Ovary (tissue), 9 donors: ENCODE measurements around the gene GBX2. TPM values are rescaled to one million over a fixed set of nuclear protein-coding genes. Genes with fewer than 3 reads are reported as not detected.

Experiments used
- DNase-seq, 5 donors: peaks; one replicate each; pipeline ENCODE4 v3.0.0-alpha.2; 2019 to 2020
- H3K27ac ChIP-seq, 2 donors: fragments of 200-600 bp; one replicate each; pipeline versions ENCODE4 v1.5.1 to v1.8.0; 2019 to 2022
- H3K27me3 ChIP-seq: fragments of 200-600 bp; one replicate; pipeline ENCODE4 v1.8.0; 2022
- H3K36me3 ChIP-seq: fragments of 200-600 bp; sonication (generic); one replicate; pipeline ENCODE4 v1.5.1; 2019
- H3K4me1 ChIP-seq: one replicate; pipeline ENCODE4 v1.8.1; 2013; ENCODE audit warnings: mild to moderate bottlenecking, moderate library complexity; ENCODE audit not compliant: insufficient read depth
- H3K4me3 ChIP-seq: fragments of 200-600 bp; sonication (generic); one replicate; pipeline ENCODE4 v1.5.1; 2017
- H3K9me3 ChIP-seq, 2 donors: fragments of 200-600 bp in 1 of 2; sonication (generic) in 1 of 2; one replicate each; pipeline versions ENCODE4 v1.5.1 to v1.8.1; 2013 to 2019; ENCODE audit warnings: mild to moderate bottlenecking in 1 of 2, moderate library complexity in 1 of 2
- EP300 ChIP-seq: sonication (generic); formaldehyde crosslinking; IDR thresholded peaks from one replicate; pipeline ENCODE4 v1.6.1; 2017; ENCODE audit warnings: antibody characterized with exemption
- POLR2A ChIP-seq: fragments of 450-650 bp; IDR thresholded peaks from one replicate; pipeline ENCODE4 v1.6.1; 2017; ENCODE audit warnings: antibody characterized with exemption, mild to moderate bottlenecking, moderate library complexity
- WGBS, 3 donors: extraction: QIAGEN DNeasy Blood & Tissue Kit in 1 of 3; methylation state at CpG; one replicate each; pipeline versions ENCODE4 v1.1.5 to v1.1.7; 2013 to 2017; 5-methylcytosine and 5-hydroxymethylcytosine counted together
- intact Hi-C, 4 donors: fragments of 100-400 bp; cut with DNase I; formaldehyde crosslinking; loops; one replicate each; pipeline versions ENCODE4 v1.11.0 to v1.15.1; 2022 to 2023
- polyA plus RNA-seq, 2 donors: library from polyadenylated mRNA; stranded (reverse); fragments of 200-250 nt in 1 of 2; fragments of 350-450 nt in 1 of 2; fragmentation: Illumina TruSeq in 1 of 2; extraction: RNeasy Lipid Tissue Mini Kit (QIAGEN cat#74804) in 1 of 2; gene quantifications; one replicate each; pipeline ENCODE4 v1.2.3, GENCODE V29; 2013 to 2014
- total RNA-seq, 7 donors: library from RNA; depleted of rRNA in 2 of 7; stranded (reverse); fragments of >200 nt in 2 of 7; fragmentation: NEBNext Ultra II Directional in 3 of 7; extraction: Animal tissue kit (Norgen Biotek cat#: 25700) in 3 of 7; gene quantifications; one replicate each; pipeline versions ENCODE4 v1.1.0 to v1.2.4, GENCODE V29; 2016 to 2023
- TF ChIP-seq, protein P1 (sequence below), 3 donors: fragments of 450-650 bp in 2 of 3; fragments of 200-600 bp in 1 of 3; IDR thresholded peaks; one replicate each; pipeline versions ENCODE4 v1.5.1 to v1.8.0; 2016 to 2022; ENCODE audit warnings: antibody characterized with exemption in 3 of 3, mild to moderate bottlenecking in 1 of 3
- donor health status: DM: no; HTN: no; CAD: no; lungs with moderate emphysema.
- donor health status: DM: no; HTN: no; CAD: no.
- donor health status: Bipolar disorder and iron deficiency.
- donor health status: DM: yes; HTN: yes; CAD: no.
- donor health status: DM: no; HTN: no; CAD: no.
- donor health status: DM: yes; HTN: yes; CAD: no.

The GBX2 gene
- total and polyA plus RNA-seq, 9 donors: not detected

DNA sequence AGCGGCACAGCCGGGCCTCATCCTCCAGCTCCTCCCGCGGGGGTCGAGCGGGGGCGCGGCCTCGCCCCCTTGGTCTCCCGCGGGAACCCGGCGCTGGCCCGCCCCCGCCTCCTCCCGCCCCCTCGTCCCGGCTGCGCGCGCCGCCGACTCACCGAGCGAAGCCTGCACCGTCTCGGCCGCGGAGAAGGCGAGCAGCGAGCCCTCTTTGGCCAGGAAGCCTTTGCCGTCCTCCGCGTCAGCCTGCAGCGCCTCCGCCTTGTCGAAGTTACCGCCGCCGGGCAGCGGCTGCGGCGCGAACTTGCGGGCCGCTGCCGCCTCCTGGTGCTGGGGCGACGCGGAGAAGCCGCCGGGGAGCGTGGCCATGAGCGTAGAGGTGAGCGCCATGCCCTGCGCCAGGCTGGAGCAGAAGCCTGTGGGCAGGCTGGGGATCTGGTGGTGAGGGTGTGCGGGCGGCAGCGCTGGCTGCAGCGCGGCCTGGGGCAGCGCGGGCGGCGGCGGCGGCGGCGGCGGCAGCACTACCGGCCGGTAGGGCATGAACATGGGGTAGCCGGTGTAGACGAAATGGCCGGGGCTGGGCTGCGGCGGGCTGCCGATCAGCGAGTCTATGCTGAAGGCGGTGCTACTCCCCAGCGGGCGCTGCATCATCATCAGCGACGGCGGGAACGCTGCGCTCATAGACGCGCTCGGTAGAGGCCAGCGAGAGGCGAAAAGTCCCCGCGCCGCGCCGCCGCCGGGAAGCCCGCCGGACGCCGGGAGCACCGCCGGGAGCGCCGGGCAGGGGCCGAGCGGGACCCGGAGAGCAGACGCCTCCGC lies 683 bp downstream of the GBX2 start:
- intact Hi-C loops: no loop called here
- peak in 1 of 5 donors; percentile 38 for DNase-seq
- 0 to 1% (median 1%) methylated on average over 65 to 111 of the region's 112 CpGs for WGBS, 3 donors
- peaks cover 5% of the 10 kb centered on the region for H3K27me3 ChIP-seq
- peaks cover 11% of the 10 kb centered on the region for H3K4me1 ChIP-seq
- no peaks in the 10 kb centered on the region for H3K9me3 ChIP-seq
- peak overlapping the region; percentile 18 for H3K4me3 ChIP-seq
- H3K36me3 ChIP-seq: no peaks in the 10 kb centered on the region
- no peak overlapping the region for H3K27ac ChIP-seq
- TF ChIP-seq POLR2A (no peak), EP300 (no peak)
- TF ChIP-seq, protein P1, sequence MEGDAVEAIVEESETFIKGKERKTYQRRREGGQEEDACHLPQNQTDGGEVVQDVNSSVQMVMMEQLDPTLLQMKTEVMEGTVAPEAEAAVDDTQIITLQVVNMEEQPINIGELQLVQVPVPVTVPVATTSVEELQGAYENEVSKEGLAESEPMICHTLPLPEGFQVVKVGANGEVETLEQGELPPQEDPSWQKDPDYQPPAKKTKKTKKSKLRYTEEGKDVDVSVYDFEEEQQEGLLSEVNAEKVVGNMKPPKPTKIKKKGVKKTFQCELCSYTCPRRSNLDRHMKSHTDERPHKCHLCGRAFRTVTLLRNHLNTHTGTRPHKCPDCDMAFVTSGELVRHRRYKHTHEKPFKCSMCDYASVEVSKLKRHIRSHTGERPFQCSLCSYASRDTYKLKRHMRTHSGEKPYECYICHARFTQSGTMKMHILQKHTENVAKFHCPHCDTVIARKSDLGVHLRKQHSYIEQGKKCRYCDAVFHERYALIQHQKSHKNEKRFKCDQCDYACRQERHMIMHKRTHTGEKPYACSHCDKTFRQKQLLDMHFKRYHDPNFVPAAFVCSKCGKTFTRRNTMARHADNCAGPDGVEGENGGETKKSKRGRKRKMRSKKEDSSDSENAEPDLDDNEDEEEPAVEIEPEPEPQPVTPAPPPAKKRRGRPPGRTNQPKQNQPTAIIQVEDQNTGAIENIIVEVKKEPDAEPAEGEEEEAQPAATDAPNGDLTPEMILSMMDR (IDR thresholded peaks at IDR 0.05): no peak

DNA sequence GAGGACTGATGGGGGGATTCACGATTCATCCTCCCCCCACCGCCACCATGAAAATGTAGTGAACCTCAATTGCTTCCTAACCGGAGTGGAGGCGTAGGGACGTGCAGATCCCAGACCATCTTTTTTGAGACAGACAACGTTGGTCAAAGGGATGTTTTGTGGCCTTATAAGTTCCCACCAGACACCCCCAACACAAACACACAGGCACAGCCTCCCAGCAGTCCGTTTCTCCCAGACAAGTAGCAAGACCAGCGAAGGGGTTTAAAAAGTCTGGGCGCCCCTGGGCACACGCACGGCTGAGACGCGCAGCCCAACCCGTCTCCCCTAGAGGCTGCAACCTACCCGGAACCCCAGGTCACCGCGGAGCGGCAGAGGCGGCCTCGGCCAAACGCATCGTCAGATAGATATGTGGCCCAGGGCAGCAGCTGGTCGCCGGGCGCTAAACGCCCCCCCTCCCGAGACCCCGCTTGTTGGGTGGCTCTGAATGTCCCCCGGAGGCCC lies 1.3 kb downstream of the GBX2 start:
- Histone ChIP-seq H3K27ac (no peak overlapping the region), H3K4me1 (peaks cover 11% of the 10 kb centered on the region), H3K27me3 (peaks cover 5% of the 10 kb centered on the region), H3K36me3 (no peaks in the 10 kb centered on the region), H3K9me3 (no peaks in the 10 kb centered on the region), H3K4me3 (peak overlapping the region; percentile 18)
- intact Hi-C loops: no loop called here
- TF ChIP-seq POLR2A (no peak), EP300 (no peak)
- TF ChIP-seq, protein P1 (IDR thresholded peaks at IDR 0.05): no peak
- 3 to 4% (median 4%) methylated on average over 22 to 29 of the region's 29 CpGs for WGBS, 3 donors
- no peak for DNase-seq

DNA sequence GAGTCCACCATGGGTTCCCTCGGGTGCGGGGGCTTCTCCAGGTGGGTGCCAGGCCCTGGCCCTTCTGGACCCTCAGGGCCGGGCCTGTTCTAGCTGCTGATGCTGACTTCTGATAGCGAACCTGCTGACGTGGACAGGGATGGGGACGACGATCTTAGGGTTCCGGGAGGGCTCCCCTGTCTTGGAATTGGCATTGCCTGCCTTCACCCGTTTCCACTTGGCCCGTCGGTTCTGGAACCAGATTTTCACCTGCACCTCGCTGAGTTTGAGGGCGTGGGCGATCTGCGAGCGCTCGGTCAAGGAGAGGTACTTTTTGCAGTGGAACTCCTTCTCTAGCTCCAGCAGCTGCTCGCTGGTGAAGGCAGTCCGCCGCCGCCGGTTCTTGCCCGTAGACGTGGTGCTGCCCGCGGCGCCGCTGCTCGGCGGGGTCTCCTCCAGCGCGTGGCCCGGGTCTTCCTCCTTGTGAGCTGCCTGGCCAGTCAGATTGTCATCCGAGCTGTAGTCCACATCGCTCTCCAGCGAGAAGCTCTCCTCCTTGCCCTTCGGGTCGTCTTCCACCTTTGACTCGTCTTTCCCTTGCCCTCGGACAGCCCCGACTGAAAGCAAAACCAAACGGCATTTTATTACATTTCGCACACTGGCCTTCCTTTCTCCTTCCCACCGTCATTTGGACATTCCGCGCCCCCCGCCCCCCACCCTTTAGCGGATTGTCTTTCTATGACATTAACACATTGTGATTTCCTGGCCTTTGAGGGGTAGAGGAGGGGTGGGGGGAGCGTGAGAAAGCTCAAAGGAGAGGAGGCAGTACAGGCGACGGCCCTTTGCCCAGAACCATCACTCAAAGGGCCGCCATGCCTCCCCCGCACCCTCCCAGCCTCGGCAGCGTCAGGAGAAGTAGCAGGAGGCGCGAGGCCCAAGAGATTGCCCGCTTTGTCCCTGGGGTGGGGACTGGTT lies 2.1 kb downstream of the GBX2 start:
- Histone ChIP-seq H3K4me3 (no peak overlapping the region), H3K27ac (no peak overlapping the region), H3K4me1 (peaks cover 11% of the 10 kb centered on the region), H3K36me3 (no peaks in the 10 kb centered on the region), H3K27me3 (peaks cover 5% of the 10 kb centered on the region), H3K9me3 (no peaks in the 10 kb centered on the region)
- 9 to 15% (median 10%) methylated on average over 58 of the region's 58 CpGs for WGBS, 3 donors
- intact Hi-C loops: no loop called here
- TF ChIP-seq EP300: no peak
- TF ChIP-seq POLR2A: no peak
- TF ChIP-seq, protein P1 (IDR thresholded peaks at IDR 0.05): no peak
- no peak for DNase-seq
